ENCODE data around the gene DTD1.

- TF ChIP-seq SMC3 (IDR thresholded peaks at IDR 0.05; ENCODE audit: low read depth, low read length) (no peak), CTCF (IDR thresholded peaks at IDR 0.05) (no peak), GABPA (IDR thresholded peaks at IDR 0.05; ENCODE audit: low read depth) (no peak), MAX (IDR thresholded peaks at IDR 0.05; ENCODE audit: low read depth) (no peak), YY1 (IDR thresholded peaks at IDR 0.05; ENCODE audit: low read depth) (no peak)
These were observed 161.7 kb downstream of the DTD1 start for GRCh38 chr20:18749528-18749927.
